ENCODE results near the gene RBM20. TPM values are rescaled to one million over a fixed set of nuclear protein-coding genes. Genes with fewer than 3 reads are reported as not detected.

The RBM20 gene
- total and polyA plus RNA-seq, 4 donors: 1.1 to 2.2 (median 1.6) TPM

- peaks cover 8% of the 10 kb centered on the region for H3K36me3 ChIP-seq (ENCODE audit: control insufficient read depth, insufficient read depth, low read length)
These were observed 243.4 kb downstream of the RBM20 start for GRCh38 chr10:110887560-110887959.

More at GRCh38 chr10:110887560-110887959, 243.4 kb downstream of the RBM20 start:
- Histone ChIP-seq H3K27ac (ENCODE audit: low read depth, low read length) (no peak overlapping the region), H3K4me3 (ENCODE audit: low read depth, low read length) (no peak overlapping the region), H3K27me3 (ENCODE audit: control insufficient read depth, insufficient read depth, low read length) (no peaks in the 10 kb centered on the region), H3K4me1 (ENCODE audit: control insufficient read depth, insufficient read depth, low read length) (no peaks in the 10 kb centered on the region), H3K9me3 (ENCODE audit: control insufficient read depth, insufficient read depth, low read length) (no peaks in the 10 kb centered on the region)
- WGBS (ENCODE audit: insufficient coverage): no CpG with 5 or more reads among the region's 1 CpG
- no peak for DNase-seq (ENCODE audit: low read depth in 4 of 6, low spot score in 6 of 6)

Small RNA genes within 50 kb of the gene (small RNA-seq; reads per million reads assigned to genes)
- gene RF00019 (ENCODE audit: low replicate concordance): not detected
- not detected for gene RN7SKP288 (ENCODE audit: low replicate concordance)
- gene RNA5SP327 (ENCODE audit: low replicate concordance): not detected

Other genes with a start within 250 kb of the RBM20 start
- gene DUSP5, start 146.4 kb upstream of the RBM20 start, total RNA-seq: 10 to 100 TPM in 1 of 2 donors, 1 to 10 TPM in 1; 4.7 to 11.2 TPM
- gene DUSP5, start 146.4 kb upstream of the RBM20 start, polyA plus RNA-seq (ENCODE audit: insufficient read length in 2 of 2): 1 to 10 TPM; 5.3 to 6.4 TPM
- gene SMC3, start 76.6 kb upstream of the RBM20 start, total RNA-seq: 10 to 100 TPM; 41.5 to 53.8 TPM
- 10 to 100 TPM; 45.3 to 70.0 TPM for gene SMC3, start 76.6 kb upstream of the RBM20 start, polyA plus RNA-seq (ENCODE audit: insufficient read length in 2 of 2)
- 10 to 100 TPM; 81.8 to 96.4 TPM for gene PDCD4, start 227.6 kb downstream of the RBM20 start, total RNA-seq
- gene PDCD4, start 227.6 kb downstream of the RBM20 start, polyA plus RNA-seq (ENCODE audit: insufficient read length in 2 of 2): 100 to 1,000 TPM; 112 to 123 TPM